HepG2 (cell line): ENCODE data around the gene ZSCAN23. TPM values are rescaled to one million over a fixed set of nuclear protein-coding genes. Genes with fewer than 3 reads are reported as not detected.
A peak's percentile ranks its signal among the peaks of the same experiment; 100 is the strongest.

Source experiments
- CREB3 ChIP-seq: sonication (generic); formaldehyde crosslinking; IDR thresholded peaks from 2 replicates; pipeline ENCODE4 v1.5.0; 2020; ENCODE audit warnings: missing genetic modification reagents
- EZH2 ChIP-seq: conservative IDR thresholded peaks from 2 replicates; pipeline ENCODE4 v1.6.1; 2012; ENCODE audit warnings: mild to moderate bottlenecking, low read depth, low read length, moderate library complexity
- MIXL1 ChIP-seq: IDR thresholded peaks from 2 replicates; pipeline ENCODE4 v1.6.1; 2016
- TERF1 ChIP-seq: sonication (generic); formaldehyde crosslinking; IDR thresholded peaks from 2 replicates; pipeline ENCODE4 v1.8.0; 2022; ENCODE audit warnings: mild to moderate bottlenecking, missing genetic modification reagents, moderate library complexity
- TFE3 ChIP-seq: IDR thresholded peaks from 2 replicates; pipeline ENCODE4 v1.6.1; 2016
- ZNF121 ChIP-seq: sonication (generic); formaldehyde crosslinking; IDR thresholded peaks from 2 replicates; pipeline ENCODE4 v1.5.0; 2020; ENCODE audit warnings: mild to moderate bottlenecking, missing genetic modification reagents
- ZNF441 ChIP-seq: sonication (generic); formaldehyde crosslinking; IDR thresholded peaks from 2 replicates; pipeline ENCODE4 v1.7.0; 2021; ENCODE audit warnings: missing genetic modification reagents, borderline replicate concordance
- ZNF460 ChIP-seq: sonication (generic); formaldehyde crosslinking; IDR thresholded peaks from 2 replicates; pipeline ENCODE4 v1.5.1; 2020; ENCODE audit warnings: missing genetic modification reagents, mild to moderate bottlenecking, borderline replicate concordance
- ZNF615 ChIP-seq: sonication (generic); formaldehyde crosslinking; IDR thresholded peaks from 2 replicates; pipeline ENCODE4 v1.5.0; 2020; ENCODE audit warnings: mild to moderate bottlenecking, missing genetic modification reagents, borderline replicate concordance
- ZNF724P ChIP-seq: sonication (generic); formaldehyde crosslinking; IDR thresholded peaks from 2 replicates; pipeline ENCODE4 v1.8.0; 2022; ENCODE audit warnings: missing genetic modification reagents, borderline replicate concordance
- ZNF766 ChIP-seq: sonication (generic); formaldehyde crosslinking; IDR thresholded peaks from 2 replicates; pipeline ENCODE4 v1.5.0; 2020; ENCODE audit warnings: missing genetic modification reagents, borderline replicate concordance
- ZSCAN22 ChIP-seq: sonication (generic); formaldehyde crosslinking; IDR thresholded peaks from 2 replicates; pipeline ENCODE4 v1.4.0; 2020; ENCODE audit warnings: mild to moderate bottlenecking, missing genetic modification reagents
- polyA plus RNA-seq, 8 experiments: library from polyadenylated mRNA; depleted of rRNA in 3 of 8; stranded (reverse) in 7 of 8; unstranded in 1 of 8; fragments of >200 nt; fragmentation: Illumina TruSeq in 4 of 8; extraction: Trizol in 4 of 8; gene quantifications; 2 replicates each; pipeline versions ENCODE4 v1.2.1 to v1.2.3, GENCODE V29; 2011 to 2016; ENCODE audit warnings: low read depth in 4 of 8, missing spikeins in 1 of 8, mixed read lengths in 1 of 8; ENCODE audit not compliant: insufficient read depth in 1 of 8
- small RNA-seq, 3 experiments: library from RNA; depleted of rRNA; stranded (forward); fragments of <200 nt; gene quantifications; one replicate each; pipeline ENCODE3, GENCODE V24; 2012; ENCODE audit warnings: low read depth in 2 of 3, low replicate concordance in 1 of 3; ENCODE audit not compliant: insufficient read length in 3 of 3, insufficient read depth in 2 of 3
- total RNA-seq, 5 experiments: library from RNA; depleted of rRNA; stranded (reverse); fragments of >200 nt; fragmentation: Illumina TruSeq; extraction: Trizol; gene quantifications; 2 replicates each; pipeline ENCODE4 v1.2.3, GENCODE V29; 2016; ENCODE audit warnings: low read depth in 1 of 5

ZSCAN23 gene
- total and polyA plus RNA-seq, 2 of the 13 experiments (the other 11 are each of a cell fraction or from before 2014, with no cell fraction given): 0.29 to 1.2 TPM

GRCh38 chr6:28383235-28384142 lies 59.8 kb downstream of the ZSCAN23 start (continued):
- TF ChIP-seq TERF1 (CRISPR knock-in tag): no peak
- 0 out of 2 replicates have a peak, but pooled peaks have one; percentile 28 for TF ChIP-seq ZSCAN22 (CRISPR knock-in tag)
- peak; percentile 31; the same call in 1 of the 2 replicates for TF ChIP-seq ZNF766 (CRISPR knock-in tag)
- no peak for TF ChIP-seq CREB3
- TF ChIP-seq MIXL1 (CRISPR knock-in tag): peak; percentile 79; the same call in 1 of the 2 replicates
- no peak for TF ChIP-seq ZNF615
- TF ChIP-seq ZNF724P (CRISPR knock-in tag): no peak; the same call in 1 of the 2 replicates
- peak; percentile 44; the same call in 1 of the 2 replicates for TF ChIP-seq ZNF441 (CRISPR knock-in tag)
- no peak; the same call in 1 of the 2 replicates for TF ChIP-seq ZNF460 (CRISPR knock-in tag)
- no peak for TF ChIP-seq EZH2
- peak; percentile 95 for TF ChIP-seq TFE3 (CRISPR knock-in tag)
- TF ChIP-seq ZNF121: no peak; the same call in 1 of the 2 replicates

Small RNA genes within 50 kb of the gene (small RNA-seq; reads per million reads assigned to genes)
- gene RNU2-45P: 0 reads per million in 3 experiments

Other genes starting within 250 kb of the ZSCAN23 start
- gene ZSCAN9, start 218.2 kb downstream of the ZSCAN23 start, total RNA-seq (2016; rRNA removed; fragmentation: Illumina TruSeq; extraction: Trizol): 17.2 and 17.8 TPM in 2 replicates
- gene ZSCAN9, start 218.2 kb downstream of the ZSCAN23 start, polyA plus RNA-seq (2011; rRNA removed): 14.6 and 16.3 TPM in 2 replicates
- 7.8 and 10.2 TPM in 2 replicates for gene ZKSCAN4, start 191.2 kb downstream of the ZSCAN23 start, total RNA-seq (2016; rRNA removed; fragmentation: Illumina TruSeq; extraction: Trizol)
- 2.9 and 3.4 TPM in 2 replicates for gene ZKSCAN4, start 191.2 kb downstream of the ZSCAN23 start, polyA plus RNA-seq (2011; rRNA removed)
- not detected in 2 replicates for gene NKAPL, start 184.2 kb downstream of the ZSCAN23 start, total RNA-seq (2016; rRNA removed; fragmentation: Illumina TruSeq; extraction: Trizol)
- not detected in 2 replicates for gene NKAPL, start 184.2 kb downstream of the ZSCAN23 start, polyA plus RNA-seq (2011; rRNA removed)
- gene ZSCAN26, start 176.3 kb downstream of the ZSCAN23 start, total RNA-seq (2016; rRNA removed; fragmentation: Illumina TruSeq; extraction: Trizol): 15.6 and 18.5 TPM in 2 replicates
- gene ZSCAN26, start 176.3 kb downstream of the ZSCAN23 start, polyA plus RNA-seq (2011; rRNA removed): 12.0 and 13.4 TPM in 2 replicates
- 6.9 and 8.5 TPM in 2 replicates for gene PGBD1, start 161.9 kb downstream of the ZSCAN23 start, total RNA-seq (2016; rRNA removed; fragmentation: Illumina TruSeq; extraction: Trizol)
- 3.6 and 4.3 TPM in 2 replicates for gene PGBD1, start 161.9 kb downstream of the ZSCAN23 start, polyA plus RNA-seq (2011; rRNA removed)
- gene ZSCAN31, start 107.3 kb downstream of the ZSCAN23 start, total RNA-seq (2016; rRNA removed; fragmentation: Illumina TruSeq; extraction: Trizol): 6.2 and 7.2 TPM in 2 replicates
- gene ZSCAN31, start 107.3 kb downstream of the ZSCAN23 start, polyA plus RNA-seq (2011; rRNA removed): 3.6 and 5.3 TPM in 2 replicates
- 7.4 and 8.1 TPM in 2 replicates for gene ZKSCAN3, start 93.5 kb downstream of the ZSCAN23 start, total RNA-seq (2016; rRNA removed; fragmentation: Illumina TruSeq; extraction: Trizol)
- gene ZKSCAN3, start 93.5 kb downstream of the ZSCAN23 start, polyA plus RNA-seq (2011; rRNA removed): 3.3 and 3.6 TPM in 2 replicates
- gene ZSCAN12, start 43.7 kb downstream of the ZSCAN23 start, total RNA-seq (2016; rRNA removed; fragmentation: Illumina TruSeq; extraction: Trizol): 8.9 and 9.8 TPM in 2 replicates
- 2.6 and 2.8 TPM in 2 replicates for gene ZSCAN12, start 43.7 kb downstream of the ZSCAN23 start, polyA plus RNA-seq (2011; rRNA removed)
- gene GPX6, start 72.3 kb upstream of the ZSCAN23 start, total RNA-seq (2016; rRNA removed; fragmentation: Illumina TruSeq; extraction: Trizol): not detected in 2 replicates
- not detected in 2 replicates for gene GPX6, start 72.3 kb upstream of the ZSCAN23 start, polyA plus RNA-seq (2011; rRNA removed)
- gene GPX5, start 82.4 kb upstream of the ZSCAN23 start, total RNA-seq (2016; rRNA removed; fragmentation: Illumina TruSeq; extraction: Trizol): not detected in 2 replicates
- not detected in 2 replicates for gene GPX5, start 82.4 kb upstream of the ZSCAN23 start, polyA plus RNA-seq (2011; rRNA removed)